Immature natural killer cell (primary cell): ENCODE results near the gene STX10. TPM values are rescaled to one million over a fixed set of nuclear protein-coding genes. Genes with fewer than 3 reads are reported as not detected.
"Not testable (repeated sequence)": the region's sequence is repeated elsewhere in the genome, so short reads cannot be mapped to it uniquely, and the experiment has no call there.

Experiments
- DNase-seq, 3 donors: peaks; one replicate each; pipeline ENCODE4 v3.0.0; 2022; ENCODE audit warnings: mixed read lengths in 1 of 3
- H3K27ac Mint-ChIP-seq, 6 donors: one replicate each; pipeline ENCODE4 v1.8.0; 2020; ENCODE audit warnings: mixed read lengths in 6 of 6, mild to moderate bottlenecking in 5 of 6, inconsistent platforms in 4 of 6, moderate library complexity in 3 of 6
- H3K27me3 Mint-ChIP-seq, 3 donors: one replicate each; pipeline ENCODE4 v1.8.0; 2020 to 2021; ENCODE audit warnings: low read depth in 3 of 3, mild to moderate bottlenecking in 3 of 3, mixed read lengths in 3 of 3, moderate library complexity in 3 of 3, inconsistent platforms in 1 of 3
- H3K36me3 Mint-ChIP-seq, 3 donors: one replicate each; pipeline ENCODE4 v1.8.0; 2020; ENCODE audit warnings: mixed read lengths in 3 of 3, inconsistent platforms in 2 of 3, mild to moderate bottlenecking in 2 of 3
- H3K4me1 Mint-ChIP-seq, 2 donors: one replicate each; pipeline ENCODE4 v1.8.0; 2020; ENCODE audit warnings: inconsistent platforms in 2 of 2, mild to moderate bottlenecking in 2 of 2, mixed read lengths in 2 of 2, moderate library complexity in 1 of 2
- H3K4me3 Mint-ChIP-seq, 5 donors: one replicate each; pipeline ENCODE4 v1.8.0; 2020; ENCODE audit warnings: mild to moderate bottlenecking in 5 of 5, mixed read lengths in 5 of 5, inconsistent platforms in 3 of 5, moderate library complexity in 3 of 5
- H3K9me3 Mint-ChIP-seq, 6 donors: one replicate each; pipeline ENCODE4 v1.8.0; 2020; ENCODE audit warnings: mild to moderate bottlenecking in 6 of 6, mixed read lengths in 6 of 6, inconsistent platforms in 4 of 6, moderate library complexity in 3 of 6
- polyA plus RNA-seq, 3 donors: library from polyadenylated mRNA; unstranded; fragments of 300-500 nt; fragmentation: Illumina TruSeq; gene quantifications; one replicate each; pipeline ENCODE4 v1.2.3, GENCODE V29; 2021

The STX10 gene
- polyA plus RNA-seq, 3 donors from 2014 or later, result 56.8 to 92.5 (median 66.0) TPM

DNA sequence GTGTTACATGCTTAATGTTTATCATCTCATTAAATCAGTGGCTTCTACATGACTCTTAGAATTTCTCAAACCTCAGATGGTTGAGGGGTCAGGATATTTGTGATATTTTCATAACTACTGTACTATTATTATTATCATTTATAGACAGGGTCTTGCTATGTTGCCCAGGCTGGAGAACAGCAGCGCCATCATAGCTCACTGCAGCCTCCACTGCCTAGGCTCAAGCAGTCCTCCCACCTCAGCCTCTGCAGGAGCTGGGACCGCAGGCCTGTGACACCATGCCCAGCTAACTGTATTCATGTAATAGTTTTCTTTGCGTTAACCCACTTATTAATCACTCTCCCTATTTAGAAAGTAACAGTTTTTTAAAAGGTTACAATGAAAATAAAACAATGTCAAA is 9.5 kb upstream of the STX10 start:
- Mint-ChIP-seq H3K4me3 (peak overlapping the region; percentile 19 to 73 (median 24)), H3K4me1 (peaks cover 69 to 74% of the 10 kb centered on the region in 2 donors), H3K9me3 (no peaks in the 10 kb centered on the region), H3K27me3 (peaks cover 13 to 26% (median 19%) of the 10 kb centered on the region in 3 donors), H3K36me3 (peaks cover 0 to 3% (median 2%) of the 10 kb centered on the region in 3 donors), H3K27ac (peak overlapping the region; percentile 53 to 86 (median 74))
- DNase-seq, result no peak

DNA sequence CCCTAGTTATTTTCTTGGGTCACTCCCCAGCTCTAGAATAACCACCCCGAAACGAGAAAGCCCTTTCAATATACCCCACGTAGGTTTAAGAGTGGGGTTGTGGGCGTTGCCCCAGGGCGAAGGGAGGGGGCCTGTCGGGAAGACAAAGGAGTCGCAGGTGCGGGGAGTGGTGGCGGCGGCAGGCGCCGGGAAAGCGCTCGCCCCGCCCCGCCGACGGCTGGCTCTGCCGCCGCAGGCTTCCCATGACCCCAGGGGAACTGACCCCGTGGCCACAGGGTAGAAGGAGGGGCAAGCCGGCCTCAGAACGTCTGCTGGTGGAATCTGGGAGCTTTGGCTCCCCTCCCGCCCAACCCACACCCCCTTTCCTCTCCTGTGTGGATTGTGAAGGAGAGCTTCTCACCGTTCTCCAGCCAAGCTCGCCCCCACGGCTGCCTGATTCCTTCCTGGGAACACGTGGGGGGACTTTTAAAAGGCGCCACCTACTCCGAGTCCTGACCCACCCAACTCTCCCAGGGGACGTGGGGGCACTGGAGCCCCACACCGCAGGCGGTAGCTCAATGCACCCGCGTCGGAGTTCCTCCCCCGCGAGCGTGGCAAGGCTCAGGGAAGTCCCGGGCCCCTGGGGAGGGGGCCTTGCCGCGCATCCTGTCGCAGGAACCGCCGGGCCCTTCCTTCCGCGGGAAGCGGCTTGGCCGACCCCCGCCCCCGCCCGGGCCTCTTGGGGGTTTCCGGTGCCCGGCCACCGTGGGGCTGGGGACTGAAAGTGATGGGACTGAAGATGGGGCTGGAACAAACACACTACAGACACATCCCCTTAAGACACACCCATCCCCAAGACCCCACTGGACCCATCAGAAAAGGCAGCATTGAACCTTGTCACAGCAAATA is 5.5 kb upstream of the STX10 start:
- H3K27me3 Mint-ChIP-seq, result peaks cover 39 to 54% (median 43%) of the 10 kb centered on the region in 3 donors
- H3K4me1 Mint-ChIP-seq, result peaks cover 57 to 61% of the 10 kb centered on the region in 2 donors
- H3K36me3 Mint-ChIP-seq, result peaks cover 3 to 13% (median 11%) of the 10 kb centered on the region in 3 donors
- DNase-seq, result peak; percentile 83 to 89 (median 86)
- H3K27ac Mint-ChIP-seq, result peak overlapping the region; percentile 97 to 99 (median 98)
- H3K9me3 Mint-ChIP-seq, result no peaks in the 10 kb centered on the region
- H3K4me3 Mint-ChIP-seq, result peak overlapping the region; percentile 93 to 99 (median 97)

DNA sequence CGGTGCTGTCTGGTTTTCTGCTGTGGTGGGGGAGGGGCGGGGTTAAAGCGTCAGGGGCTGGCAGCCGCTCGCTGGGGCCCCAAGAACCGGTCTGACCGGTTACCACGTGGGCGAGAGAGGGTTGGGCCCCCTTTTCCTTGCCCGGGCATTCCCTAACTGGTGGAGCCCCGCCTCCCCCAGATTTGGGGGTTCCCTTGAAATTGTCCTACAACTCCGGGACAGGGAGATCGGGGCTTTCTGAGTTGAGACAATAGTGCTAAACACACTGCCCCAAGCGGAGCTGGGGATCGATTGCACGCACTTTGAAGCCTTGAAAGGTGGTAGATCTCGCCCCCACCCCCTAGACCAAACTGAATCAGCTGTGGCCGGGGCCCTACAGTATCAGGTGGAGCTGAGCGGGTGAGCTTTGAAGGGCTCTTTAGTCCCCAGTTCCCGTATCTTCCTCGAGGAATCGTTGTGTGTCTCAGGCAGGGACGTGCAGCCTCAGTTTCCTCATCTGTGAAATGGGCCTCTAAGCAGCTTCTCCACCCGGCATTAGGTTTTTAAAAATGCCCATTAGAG is 4.8 kb upstream of the STX10 start:
- Mint-ChIP-seq H3K27ac (peak overlapping the region; percentile 97 to 99 (median 98)), H3K9me3 (no peaks in the 10 kb centered on the region), H3K36me3 (peaks cover 3 to 13% (median 11%) of the 10 kb centered on the region in 3 donors), H3K27me3 (peaks cover 39 to 57% (median 46%) of the 10 kb centered on the region in 3 donors), H3K4me3 (peak overlapping the region; percentile 93 to 99 (median 97)), H3K4me1 (peaks cover 59 to 63% of the 10 kb centered on the region in 2 donors)
- peak; percentile 84 to 87 (median 86) for DNase-seq

DNA sequence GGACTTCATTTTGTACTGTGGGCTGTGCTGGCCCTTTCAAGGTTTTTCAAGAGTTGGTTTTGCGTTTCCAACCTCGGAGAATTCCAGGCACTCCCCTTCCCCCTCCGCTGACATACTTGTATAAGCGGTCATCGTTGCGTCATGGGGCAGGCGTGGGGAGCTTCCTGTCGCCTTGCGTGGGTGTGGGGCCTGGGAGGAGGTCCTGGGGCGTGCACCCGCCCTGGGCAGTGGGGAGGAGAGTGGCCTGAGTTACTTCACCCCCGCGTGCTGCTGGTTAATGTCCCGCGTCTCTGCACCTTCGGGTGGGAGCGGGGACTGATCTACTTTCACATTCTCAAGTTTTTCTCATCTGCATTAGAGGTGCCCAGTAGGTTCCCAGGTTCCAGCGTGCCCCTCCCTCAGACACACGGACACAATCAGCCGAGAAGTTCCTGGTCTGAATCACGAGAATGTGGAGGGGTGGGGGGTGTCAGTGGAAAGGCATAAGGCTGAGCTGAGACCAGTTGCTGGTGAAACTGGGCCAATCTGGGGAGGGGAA is 4.1 kb upstream of the STX10 start:
- peak overlapping the region; percentile 93 to 99 (median 97) for H3K4me3 Mint-ChIP-seq
- peak overlapping the region; percentile 97 to 99 (median 98) for H3K27ac Mint-ChIP-seq
- H3K36me3 Mint-ChIP-seq, result peaks cover 3 to 13% (median 11%) of the 10 kb centered on the region in 3 donors
- peaks cover 39 to 56% (median 46%) of the 10 kb centered on the region in 3 donors for H3K27me3 Mint-ChIP-seq
- peaks cover 57 to 63% of the 10 kb centered on the region in 2 donors for H3K4me1 Mint-ChIP-seq
- DNase-seq, result peak; percentile 71 to 81 (median 76)
- H3K9me3 Mint-ChIP-seq, result no peaks in the 10 kb centered on the region

GRCh38 chr19:13153569-13154240 is 3.5 kb upstream of the STX10 start:
- H3K9me3 Mint-ChIP-seq, result no peaks in the 10 kb centered on the region
- peak overlapping the region; percentile 93 to 99 (median 97) for H3K4me3 Mint-ChIP-seq
- H3K4me1 Mint-ChIP-seq, result peaks cover 61 to 69% of the 10 kb centered on the region in 2 donors
- peaks cover 3 to 13% (median 11%) of the 10 kb centered on the region in 3 donors for H3K36me3 Mint-ChIP-seq
- peaks cover 39 to 52% (median 46%) of the 10 kb centered on the region in 3 donors for H3K27me3 Mint-ChIP-seq
- no peak for DNase-seq
- H3K27ac Mint-ChIP-seq, result peak overlapping the region; percentile 97 to 99 (median 98)

DNA sequence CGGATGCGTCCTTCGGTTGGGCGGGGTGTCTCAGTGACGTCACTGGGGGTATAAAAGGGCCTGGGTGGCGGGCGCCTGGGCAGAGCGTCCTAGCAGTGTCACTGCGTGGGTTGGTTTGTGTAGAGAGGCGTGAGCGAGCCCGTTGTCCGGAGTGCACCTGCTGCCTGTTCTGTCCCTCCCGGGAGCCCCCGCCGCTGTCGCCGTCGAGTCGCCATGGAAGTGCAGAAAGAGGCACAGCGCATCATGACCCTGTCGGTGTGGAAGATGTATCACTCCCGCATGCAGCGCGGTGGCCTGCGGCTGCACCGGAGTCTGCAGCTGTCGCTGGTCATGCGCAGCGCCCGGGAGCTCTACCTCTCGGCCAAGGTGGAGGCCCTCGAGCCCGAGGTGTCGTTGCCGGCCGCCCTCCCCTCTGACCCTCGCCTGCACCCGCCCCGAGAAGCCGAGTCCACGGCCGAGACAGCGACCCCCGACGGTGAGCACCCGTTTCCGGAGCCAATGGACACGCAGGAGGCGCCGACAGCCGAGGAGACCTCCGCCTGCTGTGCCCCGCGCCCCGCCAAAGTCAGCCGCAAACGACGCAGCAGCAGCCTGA is 2.9 kb upstream of the STX10 start:
- DNase-seq, result peak; percentile 98
- no peaks in the 10 kb centered on the region for H3K9me3 Mint-ChIP-seq
- H3K27ac Mint-ChIP-seq, result peak overlapping the region; percentile 95 to 99 (median 98)
- H3K4me3 Mint-ChIP-seq, result peak overlapping the region; percentile 93 to 99 (median 97)
- peaks cover 3 to 13% (median 11%) of the 10 kb centered on the region in 3 donors for H3K36me3 Mint-ChIP-seq
- peaks cover 58 to 67% of the 10 kb centered on the region in 2 donors for H3K4me1 Mint-ChIP-seq
- peaks cover 39 to 52% (median 46%) of the 10 kb centered on the region in 3 donors for H3K27me3 Mint-ChIP-seq

DNA sequence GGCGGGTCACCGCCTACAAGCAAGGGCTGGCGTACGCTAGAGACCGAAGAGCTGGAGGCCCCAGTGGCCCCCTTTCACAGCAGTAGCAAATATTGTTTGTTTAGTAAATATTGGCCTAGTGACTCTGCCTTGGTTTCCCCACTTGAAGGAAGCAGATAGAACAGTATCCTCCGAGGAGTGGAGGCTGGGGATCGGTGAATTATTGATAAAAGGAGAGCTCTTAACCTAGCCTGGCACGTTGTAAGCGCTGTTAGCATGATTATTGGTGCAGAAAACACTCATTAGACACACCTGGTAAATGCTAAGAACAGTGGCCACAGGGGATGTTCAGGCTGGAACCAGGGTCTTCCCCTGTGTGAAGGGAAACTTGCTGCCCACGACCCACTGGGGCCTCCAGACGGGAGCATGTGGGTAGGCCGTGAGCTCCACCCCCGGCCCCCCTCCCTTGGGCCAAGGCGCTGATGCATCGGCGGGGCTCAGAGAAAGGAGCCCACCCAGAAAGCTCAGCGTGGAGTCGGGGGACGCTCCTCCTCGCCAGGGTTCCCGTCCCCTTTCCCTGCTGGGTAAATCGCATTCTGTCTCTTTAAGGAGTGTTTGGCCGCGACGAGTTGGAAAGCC is 2.3 kb upstream of the STX10 start:
- peak overlapping the region; percentile 93 to 99 (median 97) for H3K4me3 Mint-ChIP-seq
- H3K36me3 Mint-ChIP-seq, result peaks cover 3 to 13% (median 11%) of the 10 kb centered on the region in 3 donors
- peaks cover 52 to 61% of the 10 kb centered on the region in 2 donors for H3K4me1 Mint-ChIP-seq
- no peak for DNase-seq
- peak overlapping the region; percentile 95 to 99 (median 98) for H3K27ac Mint-ChIP-seq
- peaks cover 39 to 52% (median 46%) of the 10 kb centered on the region in 3 donors for H3K27me3 Mint-ChIP-seq
- no peaks in the 10 kb centered on the region for H3K9me3 Mint-ChIP-seq

- peaks cover 50 to 58% of the 10 kb centered on the region in 2 donors for H3K4me1 Mint-ChIP-seq
- DNase-seq, result peak; percentile 96 to 97 (median 97)
- H3K36me3 Mint-ChIP-seq, result peaks cover 3 to 16% (median 11%) of the 10 kb centered on the region in 3 donors
- H3K27ac Mint-ChIP-seq, result peak overlapping the region; percentile 95 to 99 (median 98)
- H3K27me3 Mint-ChIP-seq, result peaks cover 38 to 51% (median 45%) of the 10 kb centered on the region in 3 donors
- peak overlapping the region; percentile 93 to 99 (median 97) for H3K4me3 Mint-ChIP-seq
- H3K9me3 Mint-ChIP-seq, result no peaks in the 10 kb centered on the region
Measured at GRCh38 chr19:13151605-13152355, 1.6 kb upstream of the STX10 start.

- H3K4me3 Mint-ChIP-seq, result peak overlapping the region; percentile 93 to 99 (median 97)
- DNase-seq, result no peak
- H3K4me1 Mint-ChIP-seq, result peaks cover 43 to 52% of the 10 kb centered on the region in 2 donors
- H3K27ac Mint-ChIP-seq, result peak overlapping the region; percentile 90 to 99 (median 98)
- H3K27me3 Mint-ChIP-seq, result peaks cover 38 to 48% (median 39%) of the 10 kb centered on the region in 3 donors
- peaks cover 3 to 17% (median 11%) of the 10 kb centered on the region in 3 donors for H3K36me3 Mint-ChIP-seq
- no peaks in the 10 kb centered on the region for H3K9me3 Mint-ChIP-seq
Measured at GRCh38 chr19:13150931-13151604, 893 bp upstream of the STX10 start.

DNA sequence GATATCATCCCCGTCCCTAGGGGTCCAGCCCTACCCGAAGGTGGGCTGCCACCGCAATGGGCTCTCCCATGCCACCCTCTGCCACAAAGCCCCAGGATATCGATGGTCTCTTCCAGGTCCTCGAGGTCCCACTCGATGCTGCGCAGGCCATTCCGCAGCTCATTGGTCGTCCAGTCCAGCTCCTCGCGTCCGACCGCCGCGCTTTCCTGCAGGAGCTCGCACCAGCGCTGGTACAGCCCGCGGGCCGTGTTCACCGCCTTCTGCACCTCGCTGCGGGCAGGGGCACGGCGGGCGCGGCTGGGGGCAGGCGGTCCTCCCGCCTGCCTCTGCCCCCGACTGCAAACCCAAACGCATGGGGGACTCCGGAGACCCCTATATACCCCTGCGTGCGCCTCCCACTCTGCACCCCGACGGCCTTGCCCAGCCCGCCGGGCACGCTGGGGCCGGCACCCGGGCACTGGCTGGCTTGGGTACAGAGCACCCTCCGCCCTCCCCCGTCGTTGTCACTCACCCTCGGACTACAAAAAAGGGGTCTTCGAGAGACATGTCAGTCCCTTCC is 468 bp downstream of the STX10 start:
- H3K4me1 Mint-ChIP-seq, result peaks cover 35 to 42% of the 10 kb centered on the region in 2 donors
- H3K27ac Mint-ChIP-seq, result peak overlapping the region; percentile 90 to 99 (median 98)
- H3K36me3 Mint-ChIP-seq, result peaks cover 3 to 14% (median 9%) of the 10 kb centered on the region in 3 donors
- no peaks in the 10 kb centered on the region for H3K9me3 Mint-ChIP-seq
- H3K4me3 Mint-ChIP-seq, result peak overlapping the region; percentile 93 to 99 (median 97)
- peaks cover 28 to 35% (median 28%) of the 10 kb centered on the region in 3 donors for H3K27me3 Mint-ChIP-seq
- no peak for DNase-seq

- Mint-ChIP-seq H3K27ac (peak overlapping the region in 5 of 6 donors; percentile 39 to 67 (median 51)), H3K4me1 (peaks cover 32 to 42% of the 10 kb centered on the region in 2 donors), H3K4me3 (peak overlapping the region; percentile 80 to 99 (median 97)), H3K27me3 (peaks cover 23 to 30% (median 23%) of the 10 kb centered on the region in 3 donors)
- not testable (repeated sequence) for H3K36me3 Mint-ChIP-seq, H3K9me3 Mint-ChIP-seq, DNase-seq
Measured at GRCh38 chr19:13149173-13149627, 975 bp downstream of the STX10 start.
